ENCODE measurements around the gene PDLIM1.

PDLIM1 gene, protein sequence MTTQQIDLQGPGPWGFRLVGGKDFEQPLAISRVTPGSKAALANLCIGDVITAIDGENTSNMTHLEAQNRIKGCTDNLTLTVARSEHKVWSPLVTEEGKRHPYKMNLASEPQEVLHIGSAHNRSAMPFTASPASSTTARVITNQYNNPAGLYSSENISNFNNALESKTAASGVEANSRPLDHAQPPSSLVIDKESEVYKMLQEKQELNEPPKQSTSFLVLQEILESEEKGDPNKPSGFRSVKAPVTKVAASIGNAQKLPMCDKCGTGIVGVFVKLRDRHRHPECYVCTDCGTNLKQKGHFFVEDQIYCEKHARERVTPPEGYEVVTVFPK

DNA sequence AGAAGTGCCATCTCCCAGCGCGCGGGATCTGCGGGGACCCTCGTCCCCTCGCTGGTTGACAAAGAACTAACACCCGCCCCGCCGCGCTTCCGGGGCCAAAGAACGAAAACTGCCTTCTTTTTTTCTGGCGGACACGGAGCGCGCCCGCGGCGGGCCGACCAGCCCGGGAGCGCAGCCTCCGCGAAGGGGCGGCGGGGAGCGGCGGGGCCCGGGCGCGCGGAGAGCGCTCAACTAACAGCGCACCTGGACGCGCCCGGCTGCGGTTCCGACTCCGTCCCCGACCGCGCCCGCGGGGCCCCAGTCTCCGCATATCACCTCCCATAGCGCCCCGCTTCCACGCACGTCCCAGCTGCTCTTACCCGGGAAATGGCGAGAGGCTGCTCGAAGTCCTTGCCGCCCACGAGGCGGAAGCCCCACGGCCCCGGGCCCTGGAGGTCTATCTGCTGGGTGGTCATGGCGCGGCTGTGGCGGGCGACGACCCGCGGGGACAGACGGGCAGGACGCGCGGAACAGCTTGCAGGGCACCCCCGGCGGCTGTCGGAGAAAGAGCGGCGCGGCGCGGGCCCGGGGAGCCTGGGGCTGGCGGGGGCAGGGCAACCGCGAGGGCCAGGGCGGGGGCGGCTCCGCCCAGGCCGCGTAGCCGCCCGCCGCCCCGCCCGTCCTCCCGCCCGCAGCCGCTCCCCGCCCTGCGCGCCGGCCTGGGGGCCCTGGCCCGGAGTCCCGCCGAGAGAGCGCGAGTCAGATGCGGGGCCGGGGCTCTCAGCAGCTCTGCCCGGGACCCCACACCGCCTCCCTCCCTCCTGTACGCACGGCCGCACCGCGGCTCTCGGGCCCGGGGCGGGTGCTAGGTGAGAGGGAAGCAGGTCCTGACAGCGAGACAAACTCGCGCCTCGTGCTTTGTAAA is at the start of gene PDLIM1:
PDLIM1 (minus strand) TSS at position 543 of the 904 bp plus-strand sequence; CDS start at position 455, 88 bp downstream.
- Mint-ChIP-seq H3K36me3 (peaks cover 2 to 4% of the 10 kb centered on the region in 2 donors), H3K9me3 (peaks cover 0 to 4% of the 10 kb centered on the region in 2 donors), H3K27me3 (no peaks in the 10 kb centered on the region), H3K4me1 (peaks cover 62 to 87% of the 10 kb centered on the region in 2 donors), H3K27ac (peak within 1 kb of the TSS; percentile 95), H3K4me3 (peak within 1 kb of the TSS; percentile 91 to 96)
- peak; percentile 67 for DNase-seq
- ATAC-seq (replicated peaks), result peak; percentile 68 to 73

DNA sequence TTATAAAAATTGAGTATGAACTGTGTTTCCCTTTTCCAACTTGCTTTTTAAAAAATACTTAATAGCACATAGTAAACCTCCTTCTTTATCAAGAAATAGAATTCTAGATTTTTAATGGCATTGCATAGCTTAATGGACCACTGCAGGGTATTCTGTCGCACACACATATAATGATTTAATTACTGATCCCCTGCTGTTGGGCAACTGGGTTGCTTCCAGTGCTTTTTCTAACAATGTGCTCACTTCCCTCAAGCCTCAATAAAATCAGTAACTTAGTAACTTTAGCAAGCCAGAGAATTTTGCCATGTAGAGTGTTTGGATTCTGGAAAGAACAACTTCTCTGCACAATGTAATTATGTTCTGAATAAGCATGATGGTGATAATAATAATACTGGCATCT is 49.1 kb upstream of the PDLIM1 start:
- Mint-ChIP-seq H3K27me3 (no peaks in the 10 kb centered on the region), H3K4me3 (no peak overlapping the region), H3K36me3 (peaks cover 0 to 1% of the 10 kb centered on the region in 2 donors), H3K4me1 (no peaks in the 10 kb centered on the region), H3K9me3 (no peaks in the 10 kb centered on the region), H3K27ac (no peak overlapping the region)
- ATAC-seq (replicated peaks) (no peak), DNase-seq (no peak)

DNA sequence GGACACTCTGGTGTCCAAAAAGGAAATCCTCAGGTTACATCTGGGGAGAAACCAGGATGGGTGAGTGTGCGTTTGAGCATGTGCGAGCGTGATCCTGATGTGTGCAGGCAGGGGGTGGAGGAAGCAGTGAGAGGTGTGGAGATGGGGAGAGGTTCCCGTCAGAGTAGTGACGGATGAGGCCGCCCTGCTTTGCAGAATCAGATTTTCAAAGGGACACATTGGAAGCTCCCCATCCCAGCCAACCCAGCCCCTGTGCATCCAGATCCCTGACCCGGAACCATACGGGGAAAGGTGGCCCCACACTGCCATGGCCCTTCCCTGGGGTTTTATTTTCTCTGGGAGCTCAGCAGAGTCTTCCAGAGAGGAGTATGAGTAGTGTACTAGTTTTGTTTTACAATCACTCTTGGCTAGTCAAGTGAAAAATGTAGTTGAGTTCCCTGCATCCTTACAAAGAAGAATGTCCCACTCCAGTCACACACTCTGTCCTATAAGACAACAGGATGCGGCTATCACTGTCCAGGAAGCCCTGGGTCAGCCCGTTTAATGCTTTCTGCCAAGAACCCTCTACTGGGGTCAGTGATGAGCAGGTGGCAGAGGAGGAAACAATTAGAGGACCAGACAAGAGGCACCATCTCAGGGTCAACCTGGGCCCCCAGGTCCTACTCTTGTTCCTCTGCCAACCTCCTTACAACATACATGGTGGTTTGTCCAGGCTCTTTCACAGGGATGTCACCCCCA is 46.8 kb upstream of the PDLIM1 start:
- Mint-ChIP-seq H3K4me1 (no peaks in the 10 kb centered on the region), H3K27ac (no peak overlapping the region), H3K9me3 (no peaks in the 10 kb centered on the region), H3K36me3 (peaks cover 0 to 1% of the 10 kb centered on the region in 2 donors), H3K27me3 (no peaks in the 10 kb centered on the region), H3K4me3 (no peak overlapping the region)
- ATAC-seq (replicated peaks) (no peak), DNase-seq (no peak)

DNA sequence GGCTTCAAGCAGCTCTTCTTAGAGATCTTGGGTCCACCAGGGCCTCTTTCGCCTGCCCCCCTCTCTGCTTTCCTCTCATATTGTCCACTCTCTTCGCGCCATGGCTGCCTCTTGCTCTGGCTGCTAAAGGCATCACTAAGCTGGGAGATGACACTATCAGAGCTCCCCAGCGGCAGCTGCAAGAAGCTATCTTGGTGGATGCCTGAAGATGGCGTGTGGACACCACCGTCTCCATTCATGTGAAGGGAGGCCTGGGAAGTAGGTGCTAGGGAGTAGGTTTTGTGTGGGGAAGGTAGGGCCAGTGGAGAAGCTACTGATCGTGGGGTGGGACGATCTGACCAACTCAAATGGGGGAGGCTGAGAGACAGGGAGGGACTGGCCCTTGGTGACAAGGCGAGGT is 45.9 kb upstream of the PDLIM1 start:
- no peak overlapping the region for H3K4me3 Mint-ChIP-seq
- H3K9me3 Mint-ChIP-seq, result no peaks in the 10 kb centered on the region
- H3K36me3 Mint-ChIP-seq, result peaks cover 0 to 1% of the 10 kb centered on the region in 2 donors
- DNase-seq, result no peak
- no peaks in the 10 kb centered on the region for H3K27me3 Mint-ChIP-seq
- no peaks in the 10 kb centered on the region for H3K4me1 Mint-ChIP-seq
- no peak for ATAC-seq (replicated peaks)
- H3K27ac Mint-ChIP-seq, result no peak overlapping the region

DNA sequence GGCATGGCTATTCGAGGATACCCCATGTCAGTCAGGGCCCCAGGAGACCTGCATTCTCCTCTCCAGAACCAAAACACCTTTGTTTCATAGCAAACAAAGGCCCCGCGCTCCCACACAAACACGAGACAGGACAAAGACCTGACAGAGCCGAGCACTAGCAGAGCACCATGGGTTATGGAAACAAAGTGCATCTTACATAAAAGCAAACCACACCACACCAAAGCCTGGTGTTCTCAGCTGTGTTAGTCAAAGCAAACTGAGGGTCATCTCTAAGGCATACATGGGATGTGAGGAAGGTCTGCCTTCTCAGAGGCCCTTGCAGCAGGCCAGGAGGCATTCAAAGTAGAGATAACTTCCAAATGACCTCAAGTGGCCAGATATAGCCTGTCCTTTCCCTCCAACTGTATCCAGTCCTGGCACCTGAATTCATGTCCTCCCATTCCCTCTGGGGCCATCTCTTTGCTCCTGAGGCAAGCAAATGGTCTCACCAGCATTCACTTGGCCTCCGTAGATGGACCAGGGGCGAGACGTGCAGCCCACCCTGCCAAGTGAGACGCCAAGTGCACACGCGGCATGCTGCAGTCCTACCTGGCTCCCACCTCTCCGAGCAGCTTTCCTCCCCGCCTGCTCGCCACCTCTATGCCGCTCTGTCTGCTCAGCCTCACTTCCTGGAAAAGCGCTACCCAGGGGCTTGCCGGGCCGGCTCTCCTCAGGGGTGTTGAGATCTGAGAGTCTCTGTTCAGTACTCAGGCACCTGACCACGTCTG is 45.3 kb upstream of the PDLIM1 start:
- Mint-ChIP-seq H3K9me3 (no peaks in the 10 kb centered on the region), H3K36me3 (peaks cover 0 to 1% of the 10 kb centered on the region in 2 donors), H3K4me1 (no peaks in the 10 kb centered on the region), H3K27me3 (no peaks in the 10 kb centered on the region), H3K4me3 (no peak overlapping the region), H3K27ac (no peak overlapping the region)
- ATAC-seq (replicated peaks) (no peak), DNase-seq (no peak)

DNA sequence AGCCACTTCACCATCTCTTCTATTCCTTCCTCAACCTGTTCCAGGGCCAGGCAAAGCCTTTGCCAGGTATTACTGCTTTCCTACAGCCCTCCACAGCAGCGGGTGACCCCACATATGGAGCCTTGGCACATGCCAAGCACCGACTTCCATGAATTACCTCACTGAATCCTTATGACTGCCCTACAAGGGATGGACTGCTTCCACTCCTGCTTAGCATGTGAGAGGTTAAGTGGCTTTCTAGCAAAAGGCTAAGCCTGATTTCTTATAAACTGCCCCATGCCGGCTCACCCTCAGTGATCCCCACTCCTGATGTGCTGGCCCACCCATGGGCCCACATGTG is 44.0 kb upstream of the PDLIM1 start:
- DNase-seq (no peak), ATAC-seq (replicated peaks) (no peak)
- Mint-ChIP-seq H3K27ac (no peak overlapping the region), H3K27me3 (no peaks in the 10 kb centered on the region), H3K9me3 (no peaks in the 10 kb centered on the region), H3K4me3 (no peak overlapping the region), H3K36me3 (peaks cover 0 to 1% of the 10 kb centered on the region in 2 donors), H3K4me1 (peaks cover 0 to 2% of the 10 kb centered on the region in 2 donors)

DNA sequence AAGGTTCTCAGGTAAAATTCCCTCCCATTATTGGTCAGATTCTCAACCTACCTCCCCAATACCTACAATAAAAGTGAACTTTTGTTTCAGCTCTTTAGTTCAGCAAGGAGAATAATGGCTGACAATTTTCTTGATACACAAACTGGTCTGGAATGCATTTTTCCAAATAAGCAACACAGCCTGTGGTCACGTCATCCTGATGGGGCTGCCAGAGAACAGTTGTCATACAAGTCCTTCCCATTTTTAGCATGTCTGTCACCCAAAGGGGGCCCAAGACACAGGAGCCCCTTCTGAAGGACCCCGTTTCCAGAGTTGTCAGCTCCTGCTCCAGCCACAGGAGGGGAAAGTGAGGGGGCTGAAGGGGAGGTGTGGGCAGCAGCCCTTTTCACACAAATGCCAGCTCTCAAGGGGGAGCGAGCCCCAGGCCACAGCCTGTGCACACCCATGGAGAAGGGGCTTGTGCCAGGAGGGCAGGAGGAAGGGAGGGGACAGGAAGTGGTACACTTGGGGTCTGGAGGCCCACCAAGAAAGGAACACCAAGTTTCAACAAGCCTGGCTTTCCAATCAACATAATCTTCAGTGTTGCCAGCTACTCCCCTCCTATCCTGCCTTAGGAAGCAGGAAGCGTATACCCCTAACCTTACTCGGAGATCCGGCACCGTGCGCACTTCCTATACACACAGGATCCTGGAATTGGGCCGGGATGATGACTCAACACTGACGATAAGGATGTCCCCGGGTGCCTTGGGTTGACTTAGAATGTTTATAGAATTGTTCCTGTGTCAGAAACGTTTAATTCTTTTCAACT is 43.4 kb upstream of the PDLIM1 start:
- Mint-ChIP-seq H3K27ac (no peak overlapping the region), H3K36me3 (peaks cover 0 to 1% of the 10 kb centered on the region in 2 donors), H3K9me3 (no peaks in the 10 kb centered on the region), H3K4me3 (no peak overlapping the region), H3K4me1 (peaks cover 0 to 8% of the 10 kb centered on the region in 2 donors), H3K27me3 (no peaks in the 10 kb centered on the region)
- no peak for ATAC-seq (replicated peaks)
- no peak for DNase-seq

DNA sequence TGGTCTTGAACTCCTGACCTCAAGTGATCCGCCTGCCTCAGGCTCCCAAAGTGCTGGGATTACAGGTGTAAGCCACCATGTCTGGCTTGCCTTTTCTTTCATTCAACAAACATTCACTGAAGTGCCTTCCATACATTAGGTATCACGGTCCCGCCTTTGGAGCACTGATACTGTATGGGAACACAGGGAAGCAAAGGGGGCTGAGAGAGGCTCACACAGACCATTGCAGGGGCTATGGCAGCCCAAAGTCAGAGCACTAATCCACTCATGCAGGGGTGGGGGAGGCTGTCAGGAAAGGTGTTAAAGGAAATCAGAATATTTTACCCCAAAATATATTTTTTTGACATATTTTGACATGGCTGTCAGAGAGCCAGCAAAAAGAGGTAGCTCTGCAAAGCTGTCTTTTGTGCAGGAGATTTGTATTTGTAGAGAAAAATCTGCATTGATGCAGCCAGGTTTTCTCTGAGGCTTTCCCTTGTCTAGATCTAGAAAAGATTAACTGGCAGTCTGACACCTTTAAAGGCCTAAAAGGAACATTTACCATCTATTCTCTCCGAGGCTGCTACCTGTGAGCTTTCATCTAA is 42.0 kb upstream of the PDLIM1 start:
- Mint-ChIP-seq H3K4me3 (no peak overlapping the region), H3K36me3 (peaks cover 0 to 1% of the 10 kb centered on the region in 2 donors), H3K4me1 (peaks cover 0 to 10% of the 10 kb centered on the region in 2 donors), H3K9me3 (no peaks in the 10 kb centered on the region), H3K27me3 (no peaks in the 10 kb centered on the region), H3K27ac (no peak overlapping the region)
- DNase-seq (no peak), ATAC-seq (replicated peaks) (no peak)

DNA sequence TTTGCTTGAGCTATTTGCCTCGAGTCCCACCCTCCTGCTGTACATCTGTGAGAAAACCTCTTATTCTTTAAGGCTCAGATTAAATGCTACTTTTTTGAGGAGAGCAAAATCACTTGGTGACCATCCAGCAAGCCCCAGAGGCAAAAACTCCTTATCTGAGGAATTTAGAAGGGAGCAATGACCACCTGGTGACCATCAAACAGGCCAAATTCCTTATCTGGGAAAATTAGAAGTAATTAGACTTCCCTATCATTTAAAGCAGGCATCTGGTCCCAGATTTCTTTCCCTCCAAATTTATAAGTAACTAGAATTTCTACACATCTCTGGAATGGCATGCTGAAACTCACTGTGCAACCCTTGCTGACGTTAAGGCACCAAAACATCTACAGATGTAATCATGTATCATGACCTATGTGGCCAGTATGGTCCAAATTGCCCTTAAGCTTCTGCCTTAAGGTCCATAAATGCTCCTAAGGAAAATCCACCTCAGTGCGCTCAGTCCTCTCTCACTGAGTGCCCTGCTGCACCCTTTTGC is 40.9 kb upstream of the PDLIM1 start:
- H3K27me3 Mint-ChIP-seq, result no peaks in the 10 kb centered on the region
- no peak overlapping the region for H3K4me3 Mint-ChIP-seq
- no peak overlapping the region for H3K27ac Mint-ChIP-seq
- peaks cover 0 to 10% of the 10 kb centered on the region in 2 donors for H3K4me1 Mint-ChIP-seq
- ATAC-seq (replicated peaks) (no peak), DNase-seq (no peak)
- no peaks in the 10 kb centered on the region for H3K9me3 Mint-ChIP-seq
- peaks cover 0 to 1% of the 10 kb centered on the region in 2 donors for H3K36me3 Mint-ChIP-seq

DNA sequence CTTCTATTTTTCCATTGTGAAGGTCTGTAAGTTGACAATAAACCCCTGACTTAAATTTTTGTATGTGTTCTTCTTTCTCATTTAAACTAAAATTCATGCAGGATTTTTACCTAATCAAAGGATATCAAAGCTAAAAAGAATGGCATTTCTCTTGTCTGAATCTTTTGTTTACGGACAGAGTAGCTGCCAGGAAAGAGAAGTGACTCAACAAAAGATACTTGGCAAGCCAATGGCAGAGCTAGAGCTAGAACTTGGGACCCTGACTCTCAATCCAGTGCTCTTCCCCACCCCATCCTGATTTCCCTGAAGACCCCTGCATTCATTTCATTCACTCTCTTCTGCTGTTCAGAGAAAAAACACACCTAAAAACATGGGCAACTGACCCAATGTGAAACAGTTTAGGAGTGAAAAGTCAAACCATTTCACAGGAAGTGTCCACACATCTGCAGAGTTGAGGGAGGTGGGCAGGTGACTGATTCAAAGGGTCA is 40.2 kb upstream of the PDLIM1 start:
- Mint-ChIP-seq H3K27me3 (no peaks in the 10 kb centered on the region), H3K27ac (no peak overlapping the region), H3K4me1 (peaks cover 0 to 10% of the 10 kb centered on the region in 2 donors), H3K4me3 (no peak overlapping the region), H3K9me3 (no peaks in the 10 kb centered on the region), H3K36me3 (no peaks in the 10 kb centered on the region)
- ATAC-seq (replicated peaks) (no peak), DNase-seq (no peak)

DNA sequence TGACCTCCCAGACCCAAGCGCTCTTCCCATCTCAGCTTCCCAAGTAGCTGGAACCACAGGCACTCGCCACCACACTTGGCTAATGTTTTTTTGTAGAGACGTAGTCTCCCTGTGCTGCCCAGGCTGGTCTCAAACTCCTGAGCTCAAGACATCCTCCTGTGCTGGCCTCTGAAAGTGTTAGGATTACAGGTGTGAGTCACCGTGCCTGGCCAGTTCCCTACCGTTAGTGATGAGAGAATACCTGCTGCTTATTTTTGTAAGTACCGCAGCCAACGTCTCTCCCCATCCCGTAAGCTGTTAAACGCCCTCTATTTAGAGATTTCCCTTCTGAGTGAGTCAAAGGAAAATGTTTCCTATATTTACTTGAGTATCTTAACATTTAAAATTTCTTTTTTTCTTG is 38.5 kb upstream of the PDLIM1 start:
- ATAC-seq (replicated peaks), result no peak
- no peak for DNase-seq
- H3K4me3 Mint-ChIP-seq, result no peak overlapping the region
- H3K4me1 Mint-ChIP-seq, result peaks cover 0 to 10% of the 10 kb centered on the region in 2 donors
- no peaks in the 10 kb centered on the region for H3K36me3 Mint-ChIP-seq
- no peak overlapping the region for H3K27ac Mint-ChIP-seq
- no peaks in the 10 kb centered on the region for H3K27me3 Mint-ChIP-seq
- no peaks in the 10 kb centered on the region for H3K9me3 Mint-ChIP-seq

DNA sequence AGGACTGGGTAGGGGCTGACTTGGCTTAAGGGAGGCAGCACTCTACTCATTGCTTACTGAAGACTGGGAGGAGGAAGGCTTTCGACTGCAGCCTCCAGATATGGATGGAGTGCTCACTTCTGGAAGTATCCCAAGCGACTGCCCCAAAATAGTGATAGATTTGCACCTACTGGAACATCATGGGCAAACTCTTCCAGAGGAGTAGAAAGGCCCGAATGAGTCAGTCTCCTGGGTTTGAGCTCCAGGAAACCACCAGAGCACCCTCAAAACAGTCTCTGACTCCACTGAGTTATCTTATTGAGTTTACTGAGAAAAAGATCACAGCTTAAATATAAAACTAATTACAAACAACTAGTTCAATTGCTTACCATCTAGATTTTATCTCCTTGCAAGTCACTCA is 37.2 kb upstream of the PDLIM1 start:
- Mint-ChIP-seq H3K4me3 (no peak overlapping the region), H3K9me3 (no peaks in the 10 kb centered on the region), H3K36me3 (no peaks in the 10 kb centered on the region), H3K4me1 (peaks cover 2 to 10% of the 10 kb centered on the region in 2 donors), H3K27ac (no peak overlapping the region), H3K27me3 (no peaks in the 10 kb centered on the region)
- DNase-seq (no peak), ATAC-seq (replicated peaks) (no peak)

Data from stimulated activated naive B cell treated with anti-CD40 and anti-IgM and Interleukin-4, amounts not matched to agents 10 μg/mL and 1 μg/mL and 100 μg/mL, for 72 hours (primary cell).